Lower leg skin (tissue), 3 donors: ENCODE data around the gene SELENOT.

Experiments used
- POLR2A ChIP-seq, 2 donors: fragments of 450-650 bp; IDR thresholded peaks; one replicate each; pipeline ENCODE4 v1.6.1; 2016 to 2017; ENCODE audit warnings: antibody characterized with exemption in 2 of 2, mild to moderate bottlenecking in 1 of 2, moderate library complexity in 1 of 2
- TF ChIP-seq, protein P1 (sequence below), 3 donors: fragments of 450-650 bp; IDR thresholded peaks; one replicate each; pipeline ENCODE4 v1.5.1; 2016; ENCODE audit warnings: antibody characterized with exemption in 3 of 3, mild to moderate bottlenecking in 3 of 3, moderate library complexity in 2 of 3

DNA sequence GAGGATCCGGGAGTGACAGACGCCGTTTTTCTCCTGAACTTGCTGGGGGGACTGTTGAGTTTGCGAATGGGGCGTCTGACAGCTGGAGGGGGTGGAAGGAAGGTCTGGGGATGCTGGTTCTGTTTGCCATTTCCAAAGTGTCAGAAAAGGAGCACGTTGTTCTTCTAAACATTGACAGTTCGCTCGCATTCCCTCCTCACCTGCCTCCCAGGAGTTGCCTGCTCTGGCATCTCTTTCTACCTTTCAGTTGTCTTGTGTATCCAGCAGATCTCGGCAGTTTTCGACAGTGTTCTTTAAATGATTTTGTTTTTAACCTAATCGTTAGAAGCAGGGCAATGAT is 829 bp downstream of the SELENOT start:
- TF ChIP-seq POLR2A (IDR thresholded peaks at IDR 0.05), result no peak
- TF ChIP-seq, protein P1, sequence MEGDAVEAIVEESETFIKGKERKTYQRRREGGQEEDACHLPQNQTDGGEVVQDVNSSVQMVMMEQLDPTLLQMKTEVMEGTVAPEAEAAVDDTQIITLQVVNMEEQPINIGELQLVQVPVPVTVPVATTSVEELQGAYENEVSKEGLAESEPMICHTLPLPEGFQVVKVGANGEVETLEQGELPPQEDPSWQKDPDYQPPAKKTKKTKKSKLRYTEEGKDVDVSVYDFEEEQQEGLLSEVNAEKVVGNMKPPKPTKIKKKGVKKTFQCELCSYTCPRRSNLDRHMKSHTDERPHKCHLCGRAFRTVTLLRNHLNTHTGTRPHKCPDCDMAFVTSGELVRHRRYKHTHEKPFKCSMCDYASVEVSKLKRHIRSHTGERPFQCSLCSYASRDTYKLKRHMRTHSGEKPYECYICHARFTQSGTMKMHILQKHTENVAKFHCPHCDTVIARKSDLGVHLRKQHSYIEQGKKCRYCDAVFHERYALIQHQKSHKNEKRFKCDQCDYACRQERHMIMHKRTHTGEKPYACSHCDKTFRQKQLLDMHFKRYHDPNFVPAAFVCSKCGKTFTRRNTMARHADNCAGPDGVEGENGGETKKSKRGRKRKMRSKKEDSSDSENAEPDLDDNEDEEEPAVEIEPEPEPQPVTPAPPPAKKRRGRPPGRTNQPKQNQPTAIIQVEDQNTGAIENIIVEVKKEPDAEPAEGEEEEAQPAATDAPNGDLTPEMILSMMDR (IDR thresholded peaks at IDR 0.05), result no peak
